GM12892 (cell line): ENCODE measurements around the gene PRELID3B.

Experiments
- POLR2A ChIP-seq: IDR thresholded peaks from 2 replicates; pipeline ENCODE4 v1.6.1; 2011; ENCODE audit warnings: low read depth, low read length, control low read depth
- TAF1 ChIP-seq: IDR thresholded peaks from 2 replicates; pipeline ENCODE4 v1.6.1; 2011; ENCODE audit warnings: low read depth, mild to moderate bottlenecking, control low read depth, low read length, borderline replicate concordance

GRCh38 chr20:59006167-59006863 is 36.3 kb downstream of the PRELID3B start:
- TF ChIP-seq POLR2A, result no peak
- 0 out of 2 replicates have a peak, but pooled peaks have one; percentile 44 for TF ChIP-seq TAF1
